ENCODE measurements around the gene MRPS17.
A peak's percentile ranks its signal among the peaks of the same experiment; 100 is the strongest.

MRPS17 gene

GRCh38 chr7:55951637-55952351 lies at the start of gene MRPS17:
Gene MRPS17, plus strand, starts transcription at chr7:55951877. Its CDS starts 1,319 bp downstream, at chr7:55953196.
- peak within 1 kb of the TSS; percentile 95 for H3K4me3 ChIP-seq (ENCODE audit: low read depth, low read length)
- TF ChIP-seq CTCF (IDR thresholded peaks at IDR 0.05; ENCODE audit: low read depth, low read length): no peak

- no peak for TF ChIP-seq CTCF (IDR thresholded peaks at IDR 0.05; ENCODE audit: low read depth, low read length)
- no peak overlapping the region for H3K4me3 ChIP-seq (ENCODE audit: low read depth, low read length)
Measured at GRCh38 chr7:55903985-55904759, 47.5 kb upstream of the MRPS17 start.

GRCh38 chr7:55912748-55913158 lies 38.9 kb upstream of the MRPS17 start:
- H3K4me3 ChIP-seq (ENCODE audit: low read depth, low read length): no peak overlapping the region
- TF ChIP-seq CTCF (IDR thresholded peaks at IDR 0.05; ENCODE audit: low read depth, low read length): no peak

- no peak for TF ChIP-seq CTCF (IDR thresholded peaks at IDR 0.05; ENCODE audit: low read depth, low read length)
- H3K4me3 ChIP-seq (ENCODE audit: low read depth, low read length): no peak overlapping the region
Measured at GRCh38 chr7:55917771-55918170, 33.9 kb upstream of the MRPS17 start.

GRCh38 chr7:55928006-55928767 lies 23.5 kb upstream of the MRPS17 start:
- no peak overlapping the region for H3K4me3 ChIP-seq (ENCODE audit: low read depth, low read length)
- no peak for TF ChIP-seq CTCF (IDR thresholded peaks at IDR 0.05; ENCODE audit: low read depth, low read length)

- H3K4me3 ChIP-seq (ENCODE audit: low read depth, low read length): no peak overlapping the region
- TF ChIP-seq CTCF (IDR thresholded peaks at IDR 0.05; ENCODE audit: low read depth, low read length): no peak
Measured at GRCh38 chr7:55931421-55932151, 20.1 kb upstream of the MRPS17 start.

Measured in WI38 (cell line).